HEK293T (cell line): ENCODE measurements around the gene GAD1.

ENCODE experiments used
- CTCF ChIA-PET: fragments of 350-600 bp; formaldehyde crosslinking; extraction: SDS; loops from one replicate; lab custom pipeline; 2021; ENCODE audit warnings: antibody characterized with exemption, inconsistent platforms; lab: Yijun Ruan, JAX
- POLR2A ChIA-PET: fragments of 350-600 bp; formaldehyde crosslinking; extraction: SDS; loops from one replicate; lab custom pipeline; 2020; ENCODE audit warnings: antibody characterized with exemption, inconsistent platforms; lab: Yijun Ruan, JAX
- DNase-seq: peaks from one replicate; pipeline ENCODE4 v3.0.0; 2012; ENCODE audit warnings: mixed read lengths; ENCODE audit errors: extremely low spot score
- ARNT ChIP-seq: fragments of 450-650 bp; IDR thresholded peaks from 2 replicates; pipeline ENCODE4 v1.6.1; 2017; ENCODE audit warnings: mild to moderate bottlenecking
- BHLHE40 ChIP-seq: fragments of 450-650 bp; IDR thresholded peaks from 2 replicates; pipeline ENCODE4 v1.6.1; 2016; ENCODE audit warnings: mild to moderate bottlenecking, moderate library complexity, borderline replicate concordance
- CTBP1 ChIP-seq: fragments of 450-650 bp; IDR thresholded peaks from 2 replicates; pipeline ENCODE4 v1.6.1; 2016; ENCODE audit warnings: borderline replicate concordance
- ELF4 ChIP-seq: fragments of 450-650 bp; IDR thresholded peaks from 2 replicates; pipeline ENCODE4 v1.6.1; 2017; ENCODE audit warnings: antibody characterized with exemption
- FOXA1 ChIP-seq: fragments of 450-650 bp; IDR thresholded peaks from 2 replicates; pipeline ENCODE4 v1.6.1; 2016; ENCODE audit warnings: mild to moderate bottlenecking
- FOXK2 ChIP-seq: fragments of 450-650 bp; IDR thresholded peaks from 2 replicates; pipeline ENCODE4 v1.6.1; 2016; ENCODE audit warnings: mild to moderate bottlenecking
- FOXM1 ChIP-seq: fragments of 450-650 bp; IDR thresholded peaks from 2 replicates; pipeline ENCODE4 v1.6.1; 2017; ENCODE audit warnings: mild to moderate bottlenecking, borderline replicate concordance
- HDGF ChIP-seq: fragments of 450-650 bp; IDR thresholded peaks from 2 replicates; pipeline ENCODE4 v1.6.1; 2017; ENCODE audit warnings: antibody characterized with exemption, borderline replicate concordance
- L3MBTL2 ChIP-seq: fragments of 450-650 bp; conservative IDR thresholded peaks from 2 replicates; pipeline ENCODE4 v1.6.1; 2016; ENCODE audit warnings: mild to moderate bottlenecking
- LEF1 ChIP-seq: fragments of 450-650 bp; IDR thresholded peaks from 2 replicates; pipeline ENCODE4 v1.6.1; 2017; ENCODE audit warnings: mild to moderate bottlenecking, borderline replicate concordance
- NFRKB ChIP-seq: fragments of 450-650 bp; IDR thresholded peaks from 2 replicates; pipeline ENCODE4 v1.6.1; 2016; ENCODE audit warnings: mild to moderate bottlenecking, moderate library complexity
- PKNOX1 ChIP-seq: fragments of 450-650 bp; IDR thresholded peaks from 2 replicates; pipeline ENCODE4 v1.6.1; 2016
- SP1 ChIP-seq: fragments of 450-650 bp; IDR thresholded peaks from 2 replicates; pipeline ENCODE4 v1.6.1; 2017
- SUZ12 ChIP-seq: fragments of 450-650 bp; IDR thresholded peaks from 2 replicates; pipeline ENCODE4 v1.6.1; 2016; ENCODE audit warnings: mild to moderate bottlenecking
- TARDBP ChIP-seq: fragments of 450-650 bp; IDR thresholded peaks from 2 replicates; pipeline ENCODE4 v1.6.1; 2016
- ZNF384 ChIP-seq: fragments of 450-650 bp; IDR thresholded peaks from 2 replicates; pipeline ENCODE4 v1.6.1; 2016

The GAD1 gene

GRCh38 chr2:170845343-170845742, 28.7 kb downstream of the GAD1 start:
- POLR2A ChIA-PET: no interaction called here
- TF ChIP-seq ARNT (no peak), FOXK2 (no peak), FOXA1 (no peak)
- CTCF ChIA-PET: interaction anchor here (0.9 kb wide), 1 partner anchor 28 kb away, joined by 3 read pairs; no protein-coding TSS in a partner anchor
- DNase-seq: peak; percentile 27

GRCh38 chr2:170846314-170846713, 29.6 kb downstream of the GAD1 start:
- TF ChIP-seq SUZ12 (no peak), FOXM1 (no peak), SP1 (no peak), NFRKB (no peak), BHLHE40 (no peak), ELF4 (no peak), LEF1 (no peak), TARDBP (no peak), ZNF384 (no peak), ARNT (no peak)
- ChIA-PET CTCF (no interaction called here), POLR2A (no interaction called here)
- no peak for DNase-seq

GRCh38 chr2:170847716-170848115, 31.0 kb downstream of the GAD1 start:
- TF ChIP-seq SUZ12: no peak
- TF ChIP-seq FOXK2: no peak
- POLR2A ChIA-PET: no interaction called here
- no peak for DNase-seq
- CTCF ChIA-PET: no interaction called here

- TF ChIP-seq SP1 (no peak), HDGF (no peak), FOXK2 (no peak), ZNF384 (no peak), BHLHE40 (no peak), L3MBTL2 (no peak), SUZ12 (no peak), CTBP1 (no peak), FOXM1 (no peak), FOXA1 (no peak), ELF4 (no peak), NFRKB (no peak), LEF1 (no peak), ARNT (no peak), PKNOX1 (no peak), TARDBP (no peak)
- no peak for DNase-seq
- POLR2A ChIA-PET: no interaction called here
- CTCF ChIA-PET: no interaction called here
Measured at GRCh38 chr2:170848587-170848986, 31.9 kb downstream of the GAD1 start.

- POLR2A ChIA-PET: no interaction called here
- TF ChIP-seq ZNF384 (no peak), PKNOX1 (no peak), ARNT (no peak), ELF4 (no peak)
- no peak for DNase-seq
- CTCF ChIA-PET: no interaction called here
Measured at GRCh38 chr2:170850251-170850650, 33.6 kb downstream of the GAD1 start.

- ChIA-PET POLR2A (no interaction called here), CTCF (no interaction called here)
- DNase-seq: no peak
- no peak for TF ChIP-seq FOXK2
- TF ChIP-seq SP1: no peak
- no peak for TF ChIP-seq ZNF384
- TF ChIP-seq NFRKB: no peak
- no peak for TF ChIP-seq TARDBP
- no peak for TF ChIP-seq ARNT
- no peak for TF ChIP-seq PKNOX1
- TF ChIP-seq BHLHE40: no peak
- no peak for TF ChIP-seq CTBP1
- no peak for TF ChIP-seq L3MBTL2
- TF ChIP-seq ELF4: no peak
- no peak for TF ChIP-seq LEF1
- TF ChIP-seq SUZ12: no peak
- no peak for TF ChIP-seq HDGF
- no peak for TF ChIP-seq FOXA1
Measured at GRCh38 chr2:170851635-170852034, 34.9 kb downstream of the GAD1 start.

- no peak for DNase-seq
- POLR2A ChIA-PET: no interaction called here
- CTCF ChIA-PET: no interaction called here
- TF ChIP-seq BHLHE40: no peak
- TF ChIP-seq NFRKB: no peak
- no peak for TF ChIP-seq CTBP1
- no peak for TF ChIP-seq SUZ12
- no peak for TF ChIP-seq ARNT
Measured at GRCh38 chr2:170856066-170856465, 39.4 kb downstream of the GAD1 start.
